PC-3 (cell line): ENCODE results near the gene ST7. TPM values are rescaled to one million over a fixed set of nuclear protein-coding genes. Genes with fewer than 3 reads are reported as not detected.

Experiments used
- ATAC-seq: fragments of 200-7000 bp; cut with Tn5 transposase; 2 replicates; pipeline ENCODE4 v1.9.1; 2020; ENCODE audit warnings: mild to moderate bottlenecking, moderate library complexity
- BruUV-seq: library from RNA; stranded (reverse); fragments of 400-500 nt; replicated peaks from 2 replicates; lab custom pipeline; 2021; lab: Mats Ljungman, UMichigan
- CTCF ChIA-PET: fragments of 300-600 bp; sonication (Branson Sonifier 250); formaldehyde crosslinking; loops from one replicate; lab custom pipeline; 2022; ENCODE audit warnings: antibody characterized with exemption; lab: Charles Lee
- POLR2A ChIA-PET: fragments of 300-600 bp; sonication (Branson Sonifier 250); formaldehyde crosslinking; loops from one replicate; lab custom pipeline; 2022; ENCODE audit warnings: antibody characterized with exemption; ENCODE audit not compliant: unreplicated experiment; lab: Charles Lee
- DNase-seq: peaks from one replicate; pipeline ENCODE4 v3.0.0-alpha.2; 2015
- H2AFZ ChIP-seq: fragments of 300-600 bp; sonication (generic); 2 replicates; pipeline ENCODE4 v1.6.0; 2016; ENCODE audit warnings: antibody characterized with exemption, low read length
- H3F3A ChIP-seq: fragments of 300-600 bp; sonication (generic); one replicate; pipeline ENCODE4 v1.6.0; 2017; ENCODE audit warnings: antibody characterized with exemption, low read length, control low read depth, mild to moderate bottlenecking; ENCODE audit not compliant: unreplicated experiment
- H3K27ac ChIP-seq: fragments of 300-600 bp; sonication (generic); 2 replicates; pipeline ENCODE4 v1.5.1; 2016; ENCODE audit warnings: mild to moderate bottlenecking, low read length
- H3K27me3 ChIP-seq: fragments of 300-600 bp; sonication (generic); 2 replicates; pipeline ENCODE4 v1.6.1; 2016; ENCODE audit warnings: low read length, mixed read lengths
- H3K36me3 ChIP-seq: fragments of 300-600 bp; sonication (generic); 2 replicates; pipeline ENCODE4 v1.6.1; 2016; ENCODE audit warnings: low read depth, mixed run types, low read length, mixed read lengths
- H3K4me1 ChIP-seq: fragments of 300-600 bp; sonication (generic); 2 replicates; pipeline ENCODE4 v1.5.1; 2016; ENCODE audit warnings: low read length; ENCODE audit not compliant: insufficient read depth
- H3K4me2 ChIP-seq: fragments of 300-600 bp; sonication (generic); 2 replicates; pipeline ENCODE4 v1.6.0; 2016; ENCODE audit warnings: low read length
- H3K4me3 ChIP-seq: fragments of 300-600 bp; sonication (generic); 2 replicates; pipeline ENCODE4 v1.5.1; 2016; ENCODE audit warnings: mild to moderate bottlenecking, low read length, mixed read lengths
- H3K79me2 ChIP-seq: fragments of 300-600 bp; sonication (generic); 2 replicates; pipeline ENCODE4 v1.6.1; 2017; ENCODE audit warnings: low read length, mixed read lengths
- H3K9ac ChIP-seq: fragments of 300-600 bp; sonication (generic); 2 replicates; pipeline ENCODE4 v1.6.0; 2016; ENCODE audit warnings: mild to moderate bottlenecking, low read length
- H3K9me2 ChIP-seq: fragments of 300-600 bp; sonication (generic); replicated peaks from 2 replicates; pipeline ENCODE4 v1.6.1; 2016; ENCODE audit warnings: mixed run types, low read length, mixed read lengths
- H3K9me3 ChIP-seq: fragments of 300-600 bp; sonication (generic); 2 replicates; pipeline ENCODE4 v1.6.1; 2016; ENCODE audit warnings: low read length, mixed read lengths
- H4K20me1 ChIP-seq: fragments of 300-600 bp; sonication (generic); 2 replicates; pipeline ENCODE4 v1.6.1; 2016; ENCODE audit warnings: low read length, mixed read lengths
- EZH2 ChIP-seq: fragments of 300-600 bp; sonication (generic); IDR thresholded peaks from one replicate; pipeline ENCODE4 v1.6.1; 2017; ENCODE audit warnings: antibody characterized with exemption, mild to moderate bottlenecking, low read length; ENCODE audit not compliant: unreplicated experiment
- EZH2phosphoT487 ChIP-seq: fragments of 300-600 bp; sonication (generic); IDR thresholded peaks from 2 replicates; pipeline ENCODE4 v1.6.1; 2018; ENCODE audit warnings: mild to moderate bottlenecking, antibody characterized with exemption, low read length, borderline replicate concordance
- intact Hi-C: fragments of 100-400 bp; cut with micrococcal nuclease; formaldehyde crosslinking; loops from 2 replicates; pipeline ENCODE4 v1.9.0; 2023
- total RNA-seq: library from RNA; depleted of rRNA; stranded (reverse); fragments of >200 nt; gene quantifications from 2 replicates; pipeline ENCODE4 v1.2.3, GENCODE V29; 2014
- TF ChIP-seq, protein P1 (sequence below): fragments of 300-600 bp; sonication (generic); conservative IDR thresholded peaks from 2 replicates; pipeline ENCODE4 v1.5.1; 2017; ENCODE audit warnings: antibody characterized with exemption, low read depth, mild to moderate bottlenecking, low read length

The ST7 gene
- total RNA-seq, 1 experiment from 2014 or later = 19.7 TPM

- H3K4me2 ChIP-seq = no peak overlapping the region
- ChIA-PET CTCF (no interaction called here), POLR2A (no interaction called here)
Measured at GRCh38 chr7:117193564-117193963, 240.3 kb downstream of the ST7 start.

DNA sequence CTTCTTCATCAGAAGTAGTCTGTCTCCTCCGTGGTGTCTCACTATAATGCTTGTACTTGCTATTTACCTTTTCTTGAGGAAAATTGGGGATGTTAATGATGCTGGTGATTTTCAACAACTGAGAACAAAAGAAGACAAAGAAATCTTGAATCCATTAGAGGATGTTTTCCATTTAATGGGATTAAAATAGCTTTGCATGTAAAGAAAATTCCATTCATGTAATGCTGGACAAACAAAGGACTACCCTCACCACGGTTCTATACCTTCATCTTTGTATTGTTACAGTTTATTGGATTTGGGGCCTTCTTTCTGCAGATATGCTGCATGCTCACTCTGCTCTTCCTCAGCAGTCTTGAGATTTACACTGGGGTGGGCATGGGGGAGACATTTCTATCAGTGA lies 241.1 kb downstream of the ST7 start:
- Histone ChIP-seq H3K27me3 (no peaks in the 10 kb centered on the region), H3K9ac (no peak overlapping the region), H3K27ac (no peak overlapping the region), H3K4me1 (no peaks in the 10 kb centered on the region), H3K4me2 (no peak overlapping the region), H3K79me2 (no peaks in the 10 kb centered on the region), H2AFZ (no peak overlapping the region), H3K9me3 (no peaks in the 10 kb centered on the region), H4K20me1 (no peaks in the 10 kb centered on the region), H3K4me3 (no peak overlapping the region), H3F3A (no peaks in the 10 kb centered on the region), H3K9me2 (no peaks in the 10 kb centered on the region), H3K36me3 (no peaks in the 10 kb centered on the region)
- CTCF ChIA-PET = no interaction called here
- no TSS peak for BruUV-seq
- POLR2A ChIA-PET = no interaction called here
- DNase-seq (no peak), ATAC-seq (no peak)
- no peak for TF ChIP-seq EZH2phosphoT487
- no peak for TF ChIP-seq EZH2
- TF ChIP-seq, protein P1, sequence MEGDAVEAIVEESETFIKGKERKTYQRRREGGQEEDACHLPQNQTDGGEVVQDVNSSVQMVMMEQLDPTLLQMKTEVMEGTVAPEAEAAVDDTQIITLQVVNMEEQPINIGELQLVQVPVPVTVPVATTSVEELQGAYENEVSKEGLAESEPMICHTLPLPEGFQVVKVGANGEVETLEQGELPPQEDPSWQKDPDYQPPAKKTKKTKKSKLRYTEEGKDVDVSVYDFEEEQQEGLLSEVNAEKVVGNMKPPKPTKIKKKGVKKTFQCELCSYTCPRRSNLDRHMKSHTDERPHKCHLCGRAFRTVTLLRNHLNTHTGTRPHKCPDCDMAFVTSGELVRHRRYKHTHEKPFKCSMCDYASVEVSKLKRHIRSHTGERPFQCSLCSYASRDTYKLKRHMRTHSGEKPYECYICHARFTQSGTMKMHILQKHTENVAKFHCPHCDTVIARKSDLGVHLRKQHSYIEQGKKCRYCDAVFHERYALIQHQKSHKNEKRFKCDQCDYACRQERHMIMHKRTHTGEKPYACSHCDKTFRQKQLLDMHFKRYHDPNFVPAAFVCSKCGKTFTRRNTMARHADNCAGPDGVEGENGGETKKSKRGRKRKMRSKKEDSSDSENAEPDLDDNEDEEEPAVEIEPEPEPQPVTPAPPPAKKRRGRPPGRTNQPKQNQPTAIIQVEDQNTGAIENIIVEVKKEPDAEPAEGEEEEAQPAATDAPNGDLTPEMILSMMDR = no peak
- intact Hi-C loops = no loop called here

More at GRCh38 chr7:117193564-117193963, 240.3 kb downstream of the ST7 start:
- H4K20me1 ChIP-seq = no peaks in the 10 kb centered on the region
- H3K79me2 ChIP-seq = no peaks in the 10 kb centered on the region
- no peaks in the 10 kb centered on the region for H3K9me2 ChIP-seq
- H3K4me3 ChIP-seq = no peak overlapping the region
- BruUV-seq = no TSS peak
- no peak for TF ChIP-seq EZH2
- TF ChIP-seq, protein P1 = no peak
- no peak for TF ChIP-seq EZH2phosphoT487
- no peaks in the 10 kb centered on the region for H3K9me3 ChIP-seq
- no peak overlapping the region for H2AFZ ChIP-seq
- H3K27me3 ChIP-seq = no peaks in the 10 kb centered on the region
- H3K27ac ChIP-seq = no peak overlapping the region
- no peak for ATAC-seq
- H3F3A ChIP-seq = no peaks in the 10 kb centered on the region
- H3K36me3 ChIP-seq = no peaks in the 10 kb centered on the region
- intact Hi-C loops = no loop called here
- no peaks in the 10 kb centered on the region for H3K4me1 ChIP-seq
- H3K9ac ChIP-seq = no peak overlapping the region
- no peak for DNase-seq

DNA sequence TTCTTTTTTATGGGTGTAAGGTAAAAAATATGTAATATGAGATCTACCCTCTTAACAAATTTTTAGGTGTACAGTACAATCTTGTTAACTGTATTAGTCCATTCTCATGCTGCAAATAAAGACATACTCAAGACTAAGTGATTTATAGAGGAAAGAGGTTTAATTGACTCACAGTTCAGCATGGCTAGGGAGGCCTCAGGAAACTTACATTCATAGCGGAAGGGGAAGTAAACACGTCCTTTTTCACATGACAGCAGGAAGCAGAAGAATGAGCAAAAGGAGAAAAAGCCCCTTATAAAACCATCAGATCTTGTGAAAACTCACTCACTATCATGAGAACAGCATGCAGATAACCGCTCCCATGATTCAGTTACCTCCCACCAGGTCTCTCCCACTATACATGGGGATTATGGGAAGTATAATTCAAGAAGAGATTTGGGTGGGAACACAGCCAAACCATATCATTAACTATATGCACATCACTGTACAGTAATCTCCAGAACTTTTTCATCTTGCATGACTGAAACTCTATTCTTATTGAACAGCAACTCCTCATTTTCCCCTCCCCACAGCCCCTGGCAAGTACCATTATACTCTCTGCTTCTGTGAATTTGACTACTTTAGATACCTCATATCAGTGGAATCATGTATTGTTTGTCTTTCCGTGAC lies 242.2 kb downstream of the ST7 start:
- no peaks in the 10 kb centered on the region for H3K9me3 ChIP-seq
- H2AFZ ChIP-seq = no peak overlapping the region
- ATAC-seq (no peak), DNase-seq (no peak)
- H3K4me3 ChIP-seq = no peak overlapping the region
- POLR2A ChIA-PET = no interaction called here
- TF ChIP-seq, protein P1 = no peak
- TF ChIP-seq EZH2 = no peak
- no peak for TF ChIP-seq EZH2phosphoT487
- H3K9ac ChIP-seq = no peak overlapping the region
- no peaks in the 10 kb centered on the region for H3K36me3 ChIP-seq
- no peak overlapping the region for H3K4me2 ChIP-seq
- no peaks in the 10 kb centered on the region for H3K9me2 ChIP-seq
- CTCF ChIA-PET = no interaction called here
- no peaks in the 10 kb centered on the region for H3K79me2 ChIP-seq
- no peaks in the 10 kb centered on the region for H3K4me1 ChIP-seq
- H3K27me3 ChIP-seq = no peaks in the 10 kb centered on the region
- no peak overlapping the region for H3K27ac ChIP-seq
- no peaks in the 10 kb centered on the region for H4K20me1 ChIP-seq
- no peaks in the 10 kb centered on the region for H3F3A ChIP-seq
- BruUV-seq = no TSS peak
- intact Hi-C loops = no loop called here
